SK-N-MC (cell line): ENCODE measurements around the gene TMEM37.
A peak's percentile ranks its signal among the peaks of the same experiment; 100 is the strongest.

Experiments
- EZH2 ChIP-seq: fragments of 200-600 bp; sonication (generic); IDR thresholded peaks from one replicate; pipeline ENCODE4 v1.6.1; 2017; ENCODE audit warnings: antibody characterized with exemption
- POLR2AphosphoS5 ChIP-seq: IDR thresholded peaks from 2 replicates; pipeline ENCODE4 v1.6.1; 2012; ENCODE audit warnings: mild to moderate bottlenecking, low read depth, low read length, borderline replicate concordance

DNA sequence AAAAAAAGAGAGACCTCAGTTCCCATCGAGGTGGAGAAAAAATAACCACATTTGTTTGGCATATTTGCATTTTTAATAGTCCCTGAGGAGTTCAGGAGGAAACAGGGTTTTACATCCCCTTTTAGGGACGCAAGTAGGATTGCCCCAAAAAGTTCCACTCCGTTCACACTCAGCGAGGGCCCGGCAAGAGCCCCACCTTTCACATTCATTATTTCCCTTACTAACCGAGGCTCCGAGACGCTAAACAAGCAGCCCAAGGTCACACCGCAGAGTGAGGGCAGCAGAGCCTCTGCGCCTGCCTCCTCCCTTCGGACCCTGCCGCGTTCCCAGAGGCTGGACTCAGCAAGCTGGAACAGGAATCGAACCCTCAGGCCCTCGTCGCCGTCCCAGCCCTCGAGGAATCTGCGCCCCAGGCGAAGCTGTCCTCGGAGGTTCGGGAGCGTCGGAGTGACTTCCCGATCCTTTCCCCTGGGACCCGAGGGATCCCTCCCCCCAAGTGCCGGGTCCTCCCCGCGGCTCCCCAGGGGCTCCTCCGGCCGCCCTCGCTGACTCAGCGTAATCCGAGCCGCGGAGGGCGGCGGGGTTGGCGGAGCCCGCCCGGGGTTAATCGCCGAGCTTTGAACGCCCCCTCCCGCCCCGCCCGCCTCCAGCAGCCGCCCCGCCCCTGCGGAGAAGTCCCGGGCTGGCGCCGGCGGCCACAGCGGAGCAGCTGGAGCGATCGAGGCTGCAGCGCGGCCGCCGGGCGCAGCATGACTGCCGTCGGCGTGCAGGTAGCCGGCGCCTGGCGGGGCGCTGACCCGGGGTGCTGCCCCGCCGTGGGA is at the start of gene TMEM37:
- TF ChIP-seq EZH2 (no peak), POLR2AphosphoS5 (peak; percentile 22; the same call in 1 of the 2 replicates)
